Lung microvascular endothelial cell (primary cell): ENCODE data around the gene TPGS1. TPM values are rescaled to one million over a fixed set of nuclear protein-coding genes. Genes with fewer than 3 reads are reported as not detected.
"Not testable (repeated sequence)": the region's sequence is repeated elsewhere in the genome, so short reads cannot be mapped to it uniquely, and the experiment has no call there.

Experiments
- DNase-seq, 2 donors: peaks; one replicate each; pipeline versions ENCODE4 v3.0.0 to v3.0.0-alpha.2; 2010; ENCODE audit warnings: low read depth in 2 of 2
- total RNA-seq: library from RNA; depleted of rRNA; stranded (reverse); fragments of >200 nt; gene quantifications from 2 replicates; pipeline ENCODE4 v1.2.1, GENCODE V29; 2014

The TPGS1 gene
- total RNA-seq, 1 donor from 2014 or later = 26.4 TPM

DNA sequence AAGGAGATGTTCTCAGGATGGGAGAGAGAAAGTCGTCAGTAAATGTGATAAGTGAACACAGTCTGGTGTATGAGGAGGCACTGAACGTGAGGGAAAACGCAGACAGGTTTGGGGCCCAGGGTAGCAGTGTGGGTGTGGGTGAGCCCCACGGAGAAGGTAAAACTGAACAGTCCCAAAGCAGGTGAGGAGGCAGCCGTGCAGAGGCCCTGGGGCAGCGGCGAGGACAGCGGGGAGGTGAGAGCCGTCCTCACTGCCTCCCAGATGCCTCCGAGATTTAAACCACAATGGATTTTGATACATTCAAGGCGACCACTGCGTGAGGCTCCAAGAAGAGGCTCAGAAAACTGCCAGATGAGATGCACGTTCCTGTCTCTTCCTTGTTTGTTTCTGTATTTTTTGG is 31.9 kb upstream of the TPGS1 start:
- DNase-seq = no peak

DNA sequence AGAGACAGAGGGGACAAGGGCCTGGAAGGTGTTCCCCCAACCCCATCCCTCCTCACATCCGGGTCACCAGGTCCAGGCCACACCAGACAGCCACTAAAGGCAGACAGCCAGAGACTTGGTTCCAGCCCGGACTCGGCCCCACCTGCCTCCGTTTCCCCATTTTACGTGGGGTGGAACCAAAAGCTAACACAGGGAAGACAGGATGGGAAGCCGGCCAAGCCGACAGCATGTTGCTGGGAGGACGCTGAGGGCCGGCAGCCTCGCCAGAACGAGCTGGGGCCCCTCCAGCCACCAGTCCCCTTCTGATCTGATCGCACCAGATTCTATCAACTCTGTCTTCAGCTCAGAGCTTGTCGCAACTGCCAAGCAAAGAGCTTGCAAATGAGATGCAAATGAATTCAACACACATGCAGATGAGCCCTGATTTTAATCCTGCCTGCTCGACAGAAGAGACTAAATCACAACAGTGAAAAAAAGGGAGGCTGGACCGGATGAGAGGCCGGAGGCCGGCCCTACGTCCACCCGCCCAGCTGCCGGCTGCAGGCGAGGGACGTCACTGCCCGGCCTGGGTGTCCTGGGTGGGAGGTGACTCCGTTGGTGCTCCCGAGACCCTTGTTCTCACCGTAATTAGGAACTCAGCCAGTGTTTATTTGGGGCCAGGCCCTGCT is 28.9 kb upstream of the TPGS1 start:
- DNase-seq = no peak

GRCh38 chr19:478976-479375 is 28.3 kb upstream of the TPGS1 start:
- no peak for DNase-seq

DNA sequence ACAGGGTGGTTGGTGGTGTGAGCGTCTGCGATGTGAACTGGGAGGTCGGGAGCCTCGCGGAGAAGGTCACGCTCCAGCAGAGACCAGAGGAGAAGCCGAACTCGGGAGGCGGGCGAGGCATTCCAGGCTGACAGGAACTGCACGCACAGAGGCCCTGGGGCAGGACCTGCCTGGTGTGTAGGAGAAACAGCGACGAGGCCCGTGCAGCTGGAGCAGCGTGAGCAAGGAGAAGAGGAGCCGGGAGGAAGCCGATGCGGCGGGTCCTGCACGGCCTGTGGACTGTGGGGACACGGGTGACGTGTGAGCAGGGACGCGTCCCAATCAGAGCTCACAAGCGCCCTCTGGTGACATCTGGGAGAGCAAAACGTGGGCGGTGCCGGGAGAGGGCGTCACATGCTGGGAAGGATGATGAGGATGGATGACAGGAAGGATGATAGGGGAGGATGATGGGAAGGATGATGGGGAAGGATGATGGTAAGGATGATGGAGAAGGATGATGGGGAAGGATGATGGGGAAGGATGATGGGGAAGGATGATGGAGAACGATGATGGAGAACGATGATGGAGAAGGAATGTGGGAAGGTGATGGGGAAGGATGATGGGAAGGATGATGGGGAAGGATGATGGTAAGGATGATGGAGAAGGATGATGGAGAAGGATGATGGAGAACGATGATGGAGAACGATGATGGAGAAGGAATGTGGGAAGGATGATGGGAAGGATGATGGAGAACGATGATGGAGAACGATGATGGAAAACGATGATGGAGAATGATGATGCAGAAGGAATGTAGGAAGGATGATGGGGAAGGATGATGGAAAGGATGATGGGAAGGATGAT is 27.1 kb upstream of the TPGS1 start:
- peak; percentile 66 to 86 for DNase-seq

DNA sequence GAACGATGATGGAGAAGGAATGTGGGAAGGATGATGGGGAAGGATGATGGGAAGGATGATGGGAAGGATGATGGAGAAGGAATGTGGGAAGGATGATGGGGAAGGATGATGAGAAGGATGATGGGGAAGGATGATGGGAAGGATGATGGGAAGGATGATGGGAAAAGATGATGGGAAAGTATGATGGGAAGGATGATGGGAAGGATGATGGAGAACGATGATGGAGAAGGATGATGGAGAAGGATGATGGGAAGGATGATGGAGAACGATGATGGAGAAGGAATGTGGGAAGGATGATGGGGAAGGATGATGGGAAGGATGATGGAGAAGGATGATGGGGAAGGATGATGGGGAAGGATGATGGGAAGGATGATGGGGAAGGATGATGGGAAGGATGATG is 26.2 kb upstream of the TPGS1 start:
- not testable (repeated sequence) for DNase-seq

GRCh38 chr19:482186-483041 is 24.9 kb upstream of the TPGS1 start:
- DNase-seq = peak in 1 of 2 donors; percentile 43

DNA sequence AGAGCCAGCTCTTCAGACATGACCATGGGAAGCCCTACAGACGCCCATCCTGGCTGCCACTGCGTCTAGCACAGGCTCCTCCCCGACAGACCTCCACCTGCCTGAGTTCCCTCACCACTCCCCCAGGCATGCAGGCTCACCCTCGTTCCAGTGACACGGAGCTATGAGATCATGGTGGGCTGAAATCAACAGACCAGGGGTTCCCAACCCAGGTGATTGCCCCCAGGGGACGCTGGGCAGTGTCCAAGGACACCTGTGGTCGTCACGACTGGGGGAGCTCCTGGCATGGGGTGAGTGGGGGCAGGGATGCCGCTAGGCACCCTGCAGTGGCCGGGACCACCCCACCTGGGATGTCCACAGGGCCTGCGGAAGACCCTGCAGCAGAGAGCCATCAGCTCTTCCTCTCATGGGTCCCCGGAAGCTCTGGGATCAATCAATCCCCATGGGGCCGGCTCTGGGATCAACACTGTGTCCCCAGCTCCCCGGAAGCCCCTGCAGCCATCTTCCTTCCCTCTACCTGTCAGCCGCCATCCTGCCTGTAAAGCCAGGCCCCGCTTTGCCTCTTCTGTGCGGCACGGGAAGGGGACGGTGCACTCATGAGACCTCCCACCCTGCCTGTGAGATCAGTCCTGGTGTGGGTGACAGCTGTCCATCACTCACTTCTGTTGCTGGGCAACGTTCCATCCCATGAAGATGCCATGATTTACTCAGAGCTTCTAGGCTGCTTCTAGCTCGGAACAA is 23.8 kb upstream of the TPGS1 start:
- no peak for DNase-seq

- DNase-seq = no peak
These were observed 22.8 kb upstream of the TPGS1 start for GRCh38 chr19:484494-484893.

DNA sequence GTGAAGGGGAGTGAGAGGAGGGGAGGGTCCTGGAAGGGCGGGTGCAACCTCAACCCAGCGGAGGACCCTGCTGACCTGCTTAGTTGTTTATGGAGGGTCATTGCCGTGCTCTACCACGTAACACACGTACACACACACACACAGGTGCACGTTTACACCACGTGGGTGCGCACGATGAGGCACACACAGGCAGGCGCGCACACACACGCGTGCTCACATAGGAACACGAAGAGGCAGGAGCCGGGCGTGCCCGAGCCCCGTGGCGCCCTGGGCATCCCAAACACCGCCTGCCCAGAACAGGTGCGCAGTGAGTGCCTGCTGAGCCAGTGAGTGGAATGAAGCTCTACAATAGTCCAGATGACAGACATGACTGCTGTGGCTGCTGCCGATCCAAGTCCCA is 22.2 kb upstream of the TPGS1 start:
- no peak for DNase-seq

GRCh38 chr19:485583-486236 is 21.6 kb upstream of the TPGS1 start:
- DNase-seq = peak in 1 of 2 donors; percentile 35

- peak; percentile 96 to 98 for DNase-seq
These were observed 18.5 kb upstream of the TPGS1 start for GRCh38 chr19:488505-489417.

DNA sequence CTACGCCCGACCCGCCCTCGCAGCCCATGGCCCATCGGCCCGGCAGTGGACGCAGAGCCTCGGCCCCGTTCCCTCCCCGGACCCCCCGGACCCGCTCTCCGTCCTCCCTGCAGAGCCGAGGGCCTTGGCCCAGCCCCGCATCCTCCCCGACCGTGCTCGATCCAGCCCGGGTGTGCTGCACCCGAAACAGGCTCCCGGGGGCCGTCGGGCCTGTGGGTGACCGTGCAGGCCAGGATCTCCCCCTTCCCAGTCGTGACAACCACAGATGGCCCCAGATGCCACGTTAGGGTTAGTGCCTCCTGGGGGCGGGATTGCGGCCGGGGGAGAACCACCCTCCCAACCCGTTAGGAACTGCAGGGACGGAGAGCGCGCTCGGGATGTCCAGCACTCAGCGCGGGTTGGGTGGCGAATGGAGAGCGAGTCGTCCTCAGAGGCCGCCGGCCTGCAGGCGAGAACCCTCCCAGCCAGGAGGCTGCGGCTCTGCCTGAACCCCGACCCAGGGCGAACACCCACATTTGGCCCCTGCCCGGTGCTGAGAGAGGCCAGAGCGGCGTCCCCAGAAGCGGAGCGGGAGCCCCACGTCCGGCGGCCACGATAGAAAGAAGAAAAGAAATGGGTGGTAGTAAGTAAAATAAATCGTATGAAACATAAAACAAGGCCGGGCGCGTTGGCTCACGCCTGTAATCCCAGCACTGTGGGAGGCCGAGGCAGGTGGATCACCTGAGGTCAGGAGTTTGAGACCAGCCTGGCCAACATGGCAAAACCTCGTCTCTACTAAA is 17.7 kb upstream of the TPGS1 start:
- peak in 1 of 2 donors; percentile 50 for DNase-seq

DNA sequence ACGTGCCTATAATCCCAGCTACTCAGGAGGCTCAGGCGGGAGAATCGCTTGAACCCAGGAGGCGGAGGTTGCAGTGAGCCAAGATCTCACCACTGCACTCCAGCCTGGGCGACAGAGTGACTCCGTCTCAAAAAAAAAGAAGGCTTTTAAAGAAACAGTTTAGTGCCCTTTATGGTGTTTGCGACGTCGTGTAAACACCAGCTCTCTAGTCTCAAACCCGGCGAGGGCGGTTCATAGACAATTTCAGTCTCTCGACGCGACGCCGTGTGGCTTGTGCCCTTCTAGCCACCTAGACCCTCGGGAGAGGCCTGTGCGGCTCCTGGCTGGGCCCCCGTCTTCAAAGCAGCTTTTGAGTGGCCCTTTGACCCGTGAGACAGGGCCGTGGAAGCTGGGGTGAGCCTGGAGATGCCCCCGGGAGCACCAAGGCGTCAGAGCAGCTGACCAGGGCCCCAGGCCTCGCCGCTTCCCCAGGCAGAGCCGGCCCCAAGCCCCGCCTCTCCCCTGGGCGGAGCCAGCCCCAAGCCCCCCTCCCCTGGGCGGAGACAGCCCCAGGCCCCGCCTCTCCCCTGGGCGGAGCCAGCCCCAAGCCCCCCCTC is 16.1 kb upstream of the TPGS1 start:
- peak in 1 of 2 donors; percentile 49 for DNase-seq

GRCh38 chr19:492091-492531 is 15.2 kb upstream of the TPGS1 start:
- no peak for DNase-seq

DNA sequence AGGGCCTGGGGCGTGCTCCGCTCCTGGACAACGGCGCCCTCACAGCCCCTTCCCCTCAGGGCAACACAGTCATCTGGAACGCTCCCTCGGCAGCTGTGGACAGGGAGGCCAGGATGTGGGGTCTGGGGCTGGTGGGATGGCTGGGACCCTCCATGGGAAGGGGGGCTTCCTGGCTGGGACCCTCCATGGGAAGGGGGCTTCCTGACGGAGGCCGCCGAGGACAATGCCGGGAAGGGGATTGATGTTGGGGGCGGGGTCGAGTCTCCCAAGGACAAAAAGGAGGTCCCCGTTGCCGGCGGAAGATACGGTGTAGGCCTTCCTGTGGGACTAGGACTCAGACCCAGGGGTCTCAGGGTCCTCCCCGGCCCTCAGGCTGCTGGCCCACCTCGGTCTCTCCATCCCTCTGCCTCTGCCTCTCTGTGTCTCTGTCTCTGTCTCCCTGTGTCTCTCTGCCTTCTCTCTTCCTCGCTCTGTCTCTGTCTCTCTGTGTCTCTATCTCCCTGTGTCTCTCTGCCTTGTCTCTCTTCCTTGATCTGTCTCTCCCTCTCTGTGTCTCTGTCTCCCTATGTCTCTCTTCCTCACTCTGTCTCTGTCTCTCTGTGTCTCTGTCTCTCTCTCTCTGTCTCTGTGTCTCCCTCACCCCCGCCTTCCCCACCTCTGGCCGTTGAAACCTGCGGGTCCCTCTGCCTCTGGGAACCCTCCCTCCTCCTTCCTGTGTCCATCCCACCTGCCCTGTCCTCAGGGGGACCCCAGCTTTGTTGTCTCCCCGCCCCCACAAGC is 13.7 kb upstream of the TPGS1 start:
- no peak for DNase-seq

DNA sequence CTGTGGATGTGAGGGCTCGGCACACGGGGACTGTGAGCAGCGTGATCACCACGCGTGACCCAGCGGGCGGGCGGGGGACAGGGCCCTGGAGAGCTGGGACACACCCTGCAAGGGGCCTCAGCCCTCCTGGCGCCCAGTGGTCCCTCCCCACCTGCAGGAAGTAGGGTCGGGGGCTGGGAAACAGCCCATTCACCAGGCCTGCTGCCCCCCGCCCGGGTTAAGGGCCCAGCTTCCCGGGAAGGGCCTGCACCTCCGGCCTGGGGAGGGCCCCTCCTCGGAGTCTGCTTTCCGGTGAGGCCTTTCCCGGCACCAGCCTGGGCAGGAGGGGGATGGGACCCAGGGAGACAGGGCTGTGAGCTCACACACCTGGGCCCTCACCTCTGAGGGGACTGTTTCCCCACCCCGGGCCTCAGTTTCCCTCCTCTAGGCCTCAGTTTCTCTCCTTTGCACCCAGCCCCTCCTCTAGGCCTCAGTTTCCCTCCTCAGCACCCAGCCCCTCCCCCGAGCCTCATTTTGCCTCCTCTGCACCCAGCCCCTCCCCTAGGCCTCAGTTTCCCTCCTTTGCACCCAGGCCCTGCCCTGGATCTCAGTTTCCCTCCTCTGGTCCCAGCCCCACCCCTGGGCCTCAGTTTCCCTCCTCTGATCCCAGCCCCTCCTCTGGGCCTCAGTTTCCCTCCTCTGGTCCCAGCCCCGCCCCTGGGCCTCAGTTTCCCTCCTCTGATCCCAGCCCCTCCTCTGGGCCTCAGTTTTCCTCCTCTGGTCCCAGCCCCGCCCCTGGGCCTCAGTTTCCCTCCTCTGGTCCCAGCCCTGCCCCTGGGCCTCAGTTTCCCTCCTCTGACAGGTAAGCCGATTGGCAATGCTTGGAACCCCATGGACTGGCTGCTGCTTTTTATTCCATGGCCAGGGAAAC is 12.9 kb upstream of the TPGS1 start:
- DNase-seq = no peak

GRCh38 chr19:495081-495401 is 12.3 kb upstream of the TPGS1 start:
- no peak for DNase-seq
